ENCODE data around the gene ERGIC2. TPM values are rescaled to one million over a fixed set of nuclear protein-coding genes. Genes with fewer than 3 reads are reported as not detected.
"Not testable (repeated sequence)": the region's sequence is repeated elsewhere in the genome, so short reads cannot be mapped to it uniquely, and the experiment has no call there.

ERGIC2 gene
- total RNA-seq, 1 donor from 2014 or later = 95.6 TPM

- Mint-ChIP-seq H3K4me3 (no peak overlapping the region), H3K27ac (no peak overlapping the region), H3K36me3 (ENCODE audit: low read depth) (peaks cover 1% of the 10 kb centered on the region), H3K9me3 (no peaks in the 10 kb centered on the region), H3K27me3 (no peaks in the 10 kb centered on the region), H3K4me1 (no peaks in the 10 kb centered on the region)
- DNase-seq = no peak
- intact Hi-C loops (cut with micrococcal nuclease) = no loop called here
These were observed 74.7 kb downstream of the ERGIC2 start for GRCh38 chr12:29306266-29306665.

DNA sequence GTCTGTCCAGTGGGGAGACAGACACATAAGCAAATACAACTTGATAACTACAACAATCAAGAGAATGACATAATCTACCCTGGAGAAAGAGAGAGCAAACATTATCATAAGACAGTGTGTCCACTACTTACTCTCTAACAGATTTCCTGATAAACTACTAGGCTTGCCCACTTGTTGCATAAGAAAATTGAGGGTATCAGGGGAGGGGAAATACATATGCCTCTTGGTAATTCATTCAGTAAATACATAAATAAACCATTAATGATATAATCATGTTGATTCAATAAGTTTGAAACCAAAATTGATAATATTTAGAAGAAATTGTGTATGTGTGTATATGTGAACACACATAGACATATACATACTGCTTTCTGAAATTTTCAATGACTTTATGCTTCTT lies 76.6 kb downstream of the ERGIC2 start:
- Mint-ChIP-seq H3K27me3 (no peaks in the 10 kb centered on the region), H3K4me3 (no peak overlapping the region), H3K9me3 (no peaks in the 10 kb centered on the region), H3K27ac (no peak overlapping the region), H3K36me3 (ENCODE audit: low read depth) (peaks cover 1% of the 10 kb centered on the region), H3K4me1 (no peaks in the 10 kb centered on the region)
- intact Hi-C loops (cut with micrococcal nuclease) = no loop called here
- no peak for DNase-seq

- no peaks in the 10 kb centered on the region for H3K36me3 Mint-ChIP-seq (ENCODE audit: low read depth)
- intact Hi-C loops (cut with micrococcal nuclease) = no loop called here
These were observed 79.9 kb downstream of the ERGIC2 start for GRCh38 chr12:29301114-29301513.

DNA sequence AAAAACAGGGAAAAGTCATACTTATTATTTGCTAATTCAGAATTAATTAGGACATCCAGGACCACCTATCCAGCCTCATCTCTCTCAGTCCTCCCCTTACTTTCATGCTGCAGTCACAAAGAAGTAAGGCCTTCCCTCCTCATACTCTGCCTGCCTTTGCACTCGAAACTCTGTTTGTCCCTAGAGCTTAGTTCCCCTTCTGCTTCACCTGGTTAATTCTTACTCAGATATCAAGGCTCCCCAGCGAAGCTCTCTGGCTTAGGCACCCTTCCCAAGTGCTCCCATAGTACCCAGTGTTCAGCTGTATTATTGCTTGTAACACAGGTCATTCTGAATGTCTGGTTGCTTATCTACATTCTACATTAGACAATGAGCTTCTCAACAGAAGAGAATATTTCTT lies 81.3 kb downstream of the ERGIC2 start:
- Mint-ChIP-seq H3K27me3 (no peaks in the 10 kb centered on the region), H3K4me1 (no peaks in the 10 kb centered on the region), H3K4me3 (no peak overlapping the region), H3K9me3 (no peaks in the 10 kb centered on the region), H3K36me3 (ENCODE audit: low read depth) (no peaks in the 10 kb centered on the region), H3K27ac (no peak overlapping the region)
- DNase-seq = no peak
- intact Hi-C loops (cut with micrococcal nuclease) = no loop called here

More at GRCh38 chr12:29301114-29301513, 79.9 kb downstream of the ERGIC2 start:
- Mint-ChIP-seq H3K9me3 (no peaks in the 10 kb centered on the region), H3K27ac (no peak overlapping the region), H3K4me3 (no peak overlapping the region), H3K27me3 (no peaks in the 10 kb centered on the region), H3K4me1 (no peaks in the 10 kb centered on the region)
- no peak for DNase-seq

DNA sequence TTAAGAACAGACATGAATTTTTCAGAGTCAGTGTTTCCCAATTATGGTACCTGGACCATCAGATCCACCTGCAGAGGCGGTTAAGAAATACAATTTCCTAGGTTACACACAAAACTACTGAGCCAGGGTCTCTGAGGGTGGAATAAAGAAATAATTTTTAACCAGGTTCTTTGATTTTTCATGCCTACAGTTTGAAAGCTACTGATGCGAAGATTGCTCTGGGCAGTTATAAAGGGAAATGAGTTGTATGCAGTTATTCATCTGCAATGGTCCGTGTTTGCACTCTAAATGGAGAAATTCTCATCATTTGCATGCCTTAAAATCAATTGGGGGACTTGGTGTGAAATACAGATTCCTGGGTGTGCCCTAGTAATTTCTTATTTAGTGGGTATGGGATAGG lies 89.7 kb downstream of the ERGIC2 start:
- intact Hi-C loops (cut with micrococcal nuclease) = no loop called here
- no peak for DNase-seq
- Mint-ChIP-seq H3K4me3 (no peak overlapping the region), H3K4me1 (no peaks in the 10 kb centered on the region), H3K27ac (no peak overlapping the region), H3K36me3 (ENCODE audit: low read depth) (no peaks in the 10 kb centered on the region), H3K9me3 (peaks cover 4% of the 10 kb centered on the region), H3K27me3 (no peaks in the 10 kb centered on the region)

DNA sequence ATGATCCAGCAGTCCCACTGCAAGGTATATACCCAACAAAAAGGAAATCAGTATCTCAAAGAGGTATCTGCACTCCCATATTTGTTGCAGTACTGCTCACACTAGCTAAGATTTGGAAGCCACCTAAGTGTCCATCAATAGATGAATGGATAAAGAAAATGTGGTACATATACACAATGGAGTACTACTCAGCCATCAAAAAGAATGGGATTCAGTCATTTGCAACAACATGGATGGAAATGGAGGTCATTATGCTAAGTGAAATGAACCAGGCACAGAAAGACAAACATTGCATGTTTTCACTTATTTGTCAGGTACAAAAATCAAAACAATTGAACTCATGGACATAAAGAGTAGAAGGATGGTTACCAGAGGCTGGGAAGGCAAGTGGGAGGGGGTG lies 90.5 kb downstream of the ERGIC2 start:
- H3K4me1 Mint-ChIP-seq; H3K27me3 Mint-ChIP-seq; H3K36me3 Mint-ChIP-seq (ENCODE audit: low read depth); H3K4me3 Mint-ChIP-seq; H3K27ac Mint-ChIP-seq; DNase-seq; intact Hi-C loops (cut with micrococcal nuclease); H3K9me3 Mint-ChIP-seq: not testable (repeated sequence)

DNA sequence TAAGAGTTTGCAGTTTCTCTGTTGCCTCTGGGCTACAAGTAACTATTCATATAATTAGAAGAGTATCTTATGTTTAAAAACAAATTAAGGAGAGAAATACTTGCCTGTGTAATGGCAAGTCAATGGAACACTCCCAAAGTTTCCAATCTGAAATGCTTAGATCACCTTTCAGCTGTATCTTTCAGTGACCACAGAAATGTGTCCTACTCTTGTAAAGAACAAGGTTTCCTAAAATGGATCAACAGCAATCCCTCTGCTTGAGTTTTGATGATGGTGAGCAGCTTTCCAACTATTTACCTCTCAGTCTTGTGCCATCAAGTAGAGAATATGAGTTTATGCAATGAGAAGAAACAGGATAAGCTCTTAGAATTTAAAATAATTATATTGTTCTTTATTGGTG lies 92.9 kb downstream of the ERGIC2 start:
- Mint-ChIP-seq H3K9me3 (peaks cover 4% of the 10 kb centered on the region), H3K36me3 (ENCODE audit: low read depth) (no peaks in the 10 kb centered on the region), H3K4me3 (no peak overlapping the region), H3K27ac (no peak overlapping the region), H3K4me1 (no peaks in the 10 kb centered on the region), H3K27me3 (no peaks in the 10 kb centered on the region)
- intact Hi-C loops (cut with micrococcal nuclease) = no loop called here
- no peak for DNase-seq

DNA sequence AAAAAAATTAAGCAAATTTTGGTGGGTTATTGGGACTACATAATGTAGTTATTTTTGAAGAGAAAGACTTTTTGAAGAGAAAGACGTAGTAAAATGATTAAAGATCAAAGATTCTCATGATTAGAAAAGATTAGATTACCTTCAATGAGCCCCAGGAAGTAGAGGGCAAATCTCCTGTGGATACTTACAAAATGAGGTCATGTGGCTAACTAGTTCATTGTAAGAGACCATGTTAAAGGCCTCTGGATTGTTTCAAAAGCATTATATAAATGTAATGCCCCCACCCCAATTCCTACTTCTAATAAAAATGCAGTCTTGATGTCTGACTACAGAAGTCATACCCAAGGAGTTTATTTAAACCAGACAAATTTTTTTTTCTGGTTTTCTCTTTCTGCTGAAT lies 93.3 kb downstream of the ERGIC2 start:
- intact Hi-C loops (cut with micrococcal nuclease) = no loop called here
- no peak overlapping the region for H3K4me3 Mint-ChIP-seq
- no peak overlapping the region for H3K27ac Mint-ChIP-seq
- peaks cover 4% of the 10 kb centered on the region for H3K9me3 Mint-ChIP-seq
- H3K36me3 Mint-ChIP-seq (ENCODE audit: low read depth) = no peaks in the 10 kb centered on the region
- no peak for DNase-seq
- H3K4me1 Mint-ChIP-seq = no peaks in the 10 kb centered on the region
- H3K27me3 Mint-ChIP-seq = no peaks in the 10 kb centered on the region

Other genes starting within 250 kb of the ERGIC2 start
- 4.4 and 5.2 TPM in 2 replicates for gene FAR2, start 231.9 kb downstream of the ERGIC2 start, total RNA-seq
- not detected in 2 replicates for gene OVCH1, start 116.5 kb upstream of the ERGIC2 start, total RNA-seq